Vagina (tissue), 2 donors: ENCODE measurements around the gene SH3BGR. TPM values are rescaled to one million over a fixed set of nuclear protein-coding genes. Genes with fewer than 3 reads are reported as not detected.

ENCODE experiments used
- DNase-seq, 2 donors: peaks; one replicate each; pipeline ENCODE4 v3.0.0-alpha.2; 2017; ENCODE audit errors: extremely low spot score in 2 of 2
- H3K27ac ChIP-seq: fragments of 200-600 bp; sonication (generic); one replicate; pipeline ENCODE4 v1.5.1; 2019
- H3K27me3 ChIP-seq: fragments of 200-600 bp; sonication (generic); one replicate; pipeline ENCODE4 v1.5.1; 2019
- H3K36me3 ChIP-seq, 2 donors: fragments of 200-600 bp; sonication (generic); one replicate each; pipeline ENCODE4 v1.5.1; 2017 to 2019
- H3K4me1 ChIP-seq: fragments of 200-600 bp; sonication (generic); one replicate; pipeline ENCODE4 v1.5.1; 2019
- H3K4me3 ChIP-seq, 2 donors: fragments of 200-600 bp; sonication (generic); 1 replicate in 1 of 2; 2 replicates in 1 of 2; pipeline ENCODE4 v1.5.1; 2016 to 2019
- H3K9me3 ChIP-seq: fragments of 200-600 bp; sonication (generic); one replicate; pipeline ENCODE4 v1.5.1; 2019
- CTCF ChIP-seq, 3 experiments: fragments of 450-650 bp in 2 of 3; fragments of 200-600 bp in 1 of 3; sonication (generic) in 1 of 3; IDR thresholded peaks; one replicate each; pipeline ENCODE4 v1.5.1; 2017 to 2019; ENCODE audit warnings: antibody characterized with exemption in 3 of 3, mild to moderate bottlenecking in 2 of 3, moderate library complexity in 2 of 3
- POLR2A ChIP-seq, 2 donors: fragments of 450-650 bp; IDR thresholded peaks; one replicate each; pipeline ENCODE4 v1.6.1; 2017; ENCODE audit warnings: antibody characterized with exemption in 2 of 2, mild to moderate bottlenecking in 2 of 2, moderate library complexity in 2 of 2
- POLR2AphosphoS5 ChIP-seq, 2 donors: sonication (generic); formaldehyde crosslinking; IDR thresholded peaks; one replicate each; pipeline ENCODE4 v1.9.0; 2017; ENCODE audit warnings: antibody characterized with exemption in 2 of 2, mild to moderate bottlenecking in 2 of 2, low read depth in 1 of 2; ENCODE audit not compliant: insufficient read depth in 1 of 2
- intact Hi-C: fragments of 100-400 bp; cut with DNase I; formaldehyde crosslinking; loops from one replicate; pipeline ENCODE4 v1.15.1; 2023
- microRNA-seq: library from miRNA; unstranded; fragments of <30 nt; microRNA quantifications from one replicate; pipeline ENCODE4, GENCODE V29; 2017; ENCODE audit warnings: borderline number of aligned reads, borderline replicate concordance
- small RNA-seq: library from RNA; depleted of rRNA; stranded (forward); fragments of <200 nt; gene quantifications from one replicate; pipeline ENCODE3, GENCODE V24; 2016
- total RNA-seq: library from RNA; depleted of rRNA; stranded (reverse); fragments of >200 nt; gene quantifications from one replicate; pipeline ENCODE4 v1.2.3, GENCODE V29; 2016

SH3BGR gene
- total RNA-seq, 1 donor from 2014 or later: 1.2 TPM

GRCh38 chr21:39561140-39561539, 109.4 kb downstream of the SH3BGR start:
- Histone ChIP-seq H3K27me3 (no peaks in the 10 kb centered on the region), H3K4me3 (no peak overlapping the region), H3K9me3 (no peaks in the 10 kb centered on the region), H3K27ac (no peak overlapping the region), H3K36me3 (no peaks in the 10 kb centered on the region), H3K4me1 (no peaks in the 10 kb centered on the region)
- intact Hi-C loops: no loop called here
- no peak for DNase-seq
- TF ChIP-seq CTCF (IDR thresholded peaks at IDR 0.05): no peak
- TF ChIP-seq POLR2AphosphoS5 (IDR thresholded peaks at IDR 0.05; ENCODE audit: insufficient read depth in 1 of 2, low read depth in 1 of 2): no peak
- no peak for TF ChIP-seq POLR2A (IDR thresholded peaks at IDR 0.05)

DNA sequence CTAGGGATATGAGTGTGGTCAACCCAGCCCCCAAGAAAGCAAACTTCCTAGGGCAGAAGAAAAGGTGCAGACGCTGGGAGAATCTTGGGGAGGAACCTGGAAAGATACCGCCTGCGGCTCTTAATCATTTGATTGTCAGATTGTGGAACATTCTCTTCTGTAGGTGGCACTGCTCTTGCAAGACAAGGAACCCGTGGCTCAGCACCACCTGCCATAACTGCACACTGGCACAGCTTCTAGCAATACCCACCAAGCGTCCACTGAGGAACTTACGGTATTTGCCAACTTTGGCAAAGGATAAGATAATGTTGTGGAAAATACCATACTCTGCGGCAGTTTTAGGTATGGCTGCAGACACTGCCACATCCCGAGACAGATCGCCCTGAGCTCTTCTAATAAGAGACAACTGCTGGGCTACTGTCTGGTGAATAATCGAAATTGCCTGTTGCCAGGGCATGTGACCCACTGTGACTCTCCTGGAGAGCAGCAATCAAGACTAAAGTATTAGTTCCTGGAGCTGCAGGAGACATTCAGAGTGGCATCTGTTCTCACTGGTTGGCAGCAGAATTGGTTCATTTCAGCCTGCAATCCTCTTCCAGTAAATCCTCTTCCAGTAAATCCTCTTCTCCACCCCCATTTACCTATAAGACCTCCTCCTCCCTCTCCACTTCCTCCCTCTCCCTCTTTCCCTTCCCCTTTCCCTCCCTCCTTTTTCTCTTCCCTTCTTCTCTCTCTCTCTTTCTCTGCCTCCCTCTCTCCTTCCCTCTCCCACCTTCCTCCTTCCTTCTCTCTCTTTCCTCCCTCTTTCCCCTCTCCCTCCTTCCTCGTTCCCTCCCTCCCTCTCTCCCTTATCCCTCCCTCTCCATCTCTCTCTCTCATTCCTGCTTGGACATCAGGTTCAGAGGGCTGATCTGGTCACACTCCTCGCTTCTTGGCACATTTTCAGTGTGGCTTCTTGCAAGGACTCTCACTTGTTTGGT, 111.3 kb downstream of the SH3BGR start:
- no peaks in the 10 kb centered on the region for H3K27me3 ChIP-seq
- intact Hi-C loops: no loop called here

DNA sequence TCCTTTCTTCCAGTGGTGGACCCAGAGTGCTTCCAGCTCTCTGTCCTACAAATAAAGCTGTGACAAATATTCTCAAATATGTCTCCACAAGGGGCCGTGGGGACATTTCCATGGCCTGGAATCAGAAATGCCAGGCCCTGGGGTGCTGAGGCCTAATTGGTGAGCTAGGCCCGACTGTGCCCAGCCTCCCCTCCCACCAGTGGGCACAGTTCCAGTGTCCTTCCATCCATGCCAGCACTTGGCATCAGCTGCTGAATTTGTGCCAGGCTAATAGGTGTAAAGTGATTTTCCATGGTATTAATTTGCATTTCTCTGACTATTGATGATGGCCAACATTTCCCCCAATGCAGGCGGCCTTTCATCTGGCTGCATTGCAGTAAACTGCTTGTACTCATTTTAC, 112.4 kb downstream of the SH3BGR start:
- H3K9me3 ChIP-seq: no peaks in the 10 kb centered on the region
- no peak for DNase-seq
- no peak for TF ChIP-seq POLR2A (IDR thresholded peaks at IDR 0.05)
- TF ChIP-seq CTCF (IDR thresholded peaks at IDR 0.05): no peak
- TF ChIP-seq POLR2AphosphoS5 (IDR thresholded peaks at IDR 0.05; ENCODE audit: insufficient read depth in 1 of 2, low read depth in 1 of 2): no peak
- no peak overlapping the region for H3K4me3 ChIP-seq
- intact Hi-C loops: no loop called here
- H3K27me3 ChIP-seq: no peaks in the 10 kb centered on the region
- no peaks in the 10 kb centered on the region for H3K4me1 ChIP-seq
- no peaks in the 10 kb centered on the region for H3K36me3 ChIP-seq
- H3K27ac ChIP-seq: no peak overlapping the region

More for the DNA sequence above, 111.3 kb downstream of the SH3BGR start:
- Histone ChIP-seq H3K27ac (no peak overlapping the region), H3K4me3 (no peak overlapping the region), H3K9me3 (no peaks in the 10 kb centered on the region), H3K4me1 (no peaks in the 10 kb centered on the region), H3K36me3 (no peaks in the 10 kb centered on the region)
- no peak for TF ChIP-seq POLR2AphosphoS5 (IDR thresholded peaks at IDR 0.05; ENCODE audit: insufficient read depth in 1 of 2, low read depth in 1 of 2)
- TF ChIP-seq CTCF (IDR thresholded peaks at IDR 0.05): no peak
- TF ChIP-seq POLR2A (IDR thresholded peaks at IDR 0.05): no peak
- DNase-seq: no peak

Small RNA genes within 50 kb of the gene (microRNA-seq; reads per million reads assigned to microRNA genes)
- not detected for gene MIR6508

Small RNA genes within 50 kb of the gene (small RNA-seq; reads per million reads assigned to genes)
- gene MIR6508: not detected

Other genes with a start within 250 kb of the SH3BGR start
- 62.1 TPM for gene BRWD1, start 138.3 kb upstream of the SH3BGR start, total RNA-seq
- gene HMGN1, start 102.9 kb upstream of the SH3BGR start, total RNA-seq: 82.0 TPM
- not detected for gene LCA5L, start 6.2 kb upstream of the SH3BGR start, total RNA-seq
- gene B3GALT5, start 161.0 kb downstream of the SH3BGR start, total RNA-seq: 1.5 TPM